Ascending aorta (tissue), 2 donors: ENCODE measurements around the gene DACT2. TPM values are rescaled to one million over a fixed set of nuclear protein-coding genes. Genes with fewer than 3 reads are reported as not detected.
A peak's percentile ranks its signal among the peaks of the same experiment; 100 is the strongest.

Experiments used
- DNase-seq, 2 donors: peaks; one replicate each; pipeline ENCODE4 v3.0.0-alpha.2; 2019; ENCODE audit warnings: low spot score in 2 of 2
- H3K27ac ChIP-seq, 2 donors: fragments of 200-600 bp; sonication (generic); one replicate each; pipeline ENCODE4 v1.5.1; 2016 to 2017; ENCODE audit warnings: mild to moderate bottlenecking in 1 of 2
- H3K27me3 ChIP-seq: fragments of 200-600 bp; sonication (generic); one replicate; pipeline ENCODE4 v1.5.1; 2017
- H3K36me3 ChIP-seq, 2 donors: fragments of 200-600 bp; sonication (generic); one replicate each; pipeline ENCODE4 v1.5.1; 2016
- H3K4me1 ChIP-seq, 2 donors: fragments of 200-600 bp; sonication (generic); one replicate each; pipeline ENCODE4 v1.5.1; 2016 to 2017; ENCODE audit warnings: mild to moderate bottlenecking in 1 of 2
- H3K4me3 ChIP-seq, 2 donors: fragments of 200-600 bp; sonication (generic); one replicate each; pipeline ENCODE4 v1.5.1; 2016 to 2017; ENCODE audit warnings: mild to moderate bottlenecking in 1 of 2
- H3K9me3 ChIP-seq, 2 donors: fragments of 200-600 bp; sonication (generic); one replicate each; pipeline ENCODE4 v1.5.1; 2016
- intact Hi-C: fragments of 100-400 bp; cut with DNase I; formaldehyde crosslinking; loops from one replicate; pipeline ENCODE4 v1.15.1; 2023
- total RNA-seq: library from RNA; depleted of rRNA; stranded (reverse); fragments of >200 nt; gene quantifications from one replicate; pipeline ENCODE4 v1.1.0, GENCODE V29; 2016
- TF ChIP-seq, protein P1 (sequence below), 3 experiments: fragments of 200-600 bp in 2 of 3; fragments of 450-650 bp in 1 of 3; sonication (generic) in 2 of 3; IDR thresholded peaks; one replicate each; pipeline ENCODE4 v1.5.1; 2016 to 2019; ENCODE audit warnings: antibody characterized with exemption in 3 of 3, mild to moderate bottlenecking in 1 of 3, moderate library complexity in 1 of 3

DACT2 gene
- total RNA-seq, 1 donor from 2014 or later = not detected

- no peak overlapping the region for H3K27ac ChIP-seq
- no peaks in the 10 kb centered on the region for H3K27me3 ChIP-seq
- H3K36me3 ChIP-seq = no peaks in the 10 kb centered on the region
- H3K9me3 ChIP-seq = no peaks in the 10 kb centered on the region
- H3K4me1 ChIP-seq = no peaks in the 10 kb centered on the region
- TF ChIP-seq, protein P1, sequence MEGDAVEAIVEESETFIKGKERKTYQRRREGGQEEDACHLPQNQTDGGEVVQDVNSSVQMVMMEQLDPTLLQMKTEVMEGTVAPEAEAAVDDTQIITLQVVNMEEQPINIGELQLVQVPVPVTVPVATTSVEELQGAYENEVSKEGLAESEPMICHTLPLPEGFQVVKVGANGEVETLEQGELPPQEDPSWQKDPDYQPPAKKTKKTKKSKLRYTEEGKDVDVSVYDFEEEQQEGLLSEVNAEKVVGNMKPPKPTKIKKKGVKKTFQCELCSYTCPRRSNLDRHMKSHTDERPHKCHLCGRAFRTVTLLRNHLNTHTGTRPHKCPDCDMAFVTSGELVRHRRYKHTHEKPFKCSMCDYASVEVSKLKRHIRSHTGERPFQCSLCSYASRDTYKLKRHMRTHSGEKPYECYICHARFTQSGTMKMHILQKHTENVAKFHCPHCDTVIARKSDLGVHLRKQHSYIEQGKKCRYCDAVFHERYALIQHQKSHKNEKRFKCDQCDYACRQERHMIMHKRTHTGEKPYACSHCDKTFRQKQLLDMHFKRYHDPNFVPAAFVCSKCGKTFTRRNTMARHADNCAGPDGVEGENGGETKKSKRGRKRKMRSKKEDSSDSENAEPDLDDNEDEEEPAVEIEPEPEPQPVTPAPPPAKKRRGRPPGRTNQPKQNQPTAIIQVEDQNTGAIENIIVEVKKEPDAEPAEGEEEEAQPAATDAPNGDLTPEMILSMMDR (IDR thresholded peaks at IDR 0.05) = no peak
- no peak overlapping the region for H3K4me3 ChIP-seq
- intact Hi-C loops = no loop called here
- DNase-seq = peak in 1 of 2 donors; percentile 24
Measured at GRCh38 chr6:168302534-168302933, 17.0 kb downstream of the DACT2 start.

DNA sequence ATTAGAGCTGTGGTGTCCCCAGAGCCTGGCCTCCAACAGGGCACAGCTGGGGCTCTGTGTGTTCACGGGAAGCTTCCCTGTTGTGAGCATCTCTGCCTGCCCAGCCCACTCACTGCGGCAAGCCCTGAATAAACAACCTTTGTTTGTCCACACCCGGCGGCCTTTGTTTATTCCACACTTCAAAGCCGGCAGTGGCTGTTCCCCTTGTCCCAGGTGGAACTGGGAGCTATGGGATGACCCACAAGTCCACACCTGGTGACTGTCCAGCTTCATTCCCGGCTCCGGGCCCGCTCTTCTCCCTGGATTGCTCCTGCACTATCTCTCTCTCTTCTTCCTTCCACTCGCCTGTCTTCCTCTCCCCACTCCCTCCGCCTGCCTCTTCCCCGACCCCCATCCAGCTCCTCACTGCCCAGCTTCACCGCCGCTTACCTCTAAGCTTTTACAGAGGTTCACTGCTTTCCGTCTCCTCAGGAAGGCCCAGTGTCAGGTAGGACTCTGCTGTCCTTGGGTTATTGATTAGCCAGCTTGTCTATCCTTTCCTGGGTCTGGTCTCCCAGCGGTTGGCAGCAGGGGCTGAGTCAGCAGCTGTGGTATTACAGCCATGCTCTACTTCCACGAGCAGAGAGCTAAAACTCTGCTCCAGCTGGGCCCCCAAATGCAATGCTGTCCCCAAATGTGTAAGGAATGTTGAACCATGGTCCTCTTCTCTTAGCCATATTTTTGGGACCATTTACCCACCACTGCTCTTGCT lies 17.8 kb downstream of the DACT2 start:
- Histone ChIP-seq H3K36me3 (no peaks in the 10 kb centered on the region), H3K4me1 (no peaks in the 10 kb centered on the region), H3K4me3 (no peak overlapping the region), H3K27ac (no peak overlapping the region), H3K9me3 (no peaks in the 10 kb centered on the region), H3K27me3 (no peaks in the 10 kb centered on the region)
- TF ChIP-seq, protein P1 (IDR thresholded peaks at IDR 0.05) = no peak
- intact Hi-C loops = no loop called here
- peak in 1 of 2 donors; percentile 49 for DNase-seq

- peak in 1 of 2 donors; percentile 42 for DNase-seq
- Histone ChIP-seq H3K4me3 (no peak overlapping the region), H3K27me3 (no peaks in the 10 kb centered on the region), H3K27ac (no peak overlapping the region), H3K36me3 (no peaks in the 10 kb centered on the region), H3K9me3 (no peaks in the 10 kb centered on the region), H3K4me1 (no peaks in the 10 kb centered on the region)
- TF ChIP-seq, protein P1 (IDR thresholded peaks at IDR 0.05) = no peak
- intact Hi-C loops = no loop called here
Measured at GRCh38 chr6:168300975-168301647, 18.5 kb downstream of the DACT2 start.

DNA sequence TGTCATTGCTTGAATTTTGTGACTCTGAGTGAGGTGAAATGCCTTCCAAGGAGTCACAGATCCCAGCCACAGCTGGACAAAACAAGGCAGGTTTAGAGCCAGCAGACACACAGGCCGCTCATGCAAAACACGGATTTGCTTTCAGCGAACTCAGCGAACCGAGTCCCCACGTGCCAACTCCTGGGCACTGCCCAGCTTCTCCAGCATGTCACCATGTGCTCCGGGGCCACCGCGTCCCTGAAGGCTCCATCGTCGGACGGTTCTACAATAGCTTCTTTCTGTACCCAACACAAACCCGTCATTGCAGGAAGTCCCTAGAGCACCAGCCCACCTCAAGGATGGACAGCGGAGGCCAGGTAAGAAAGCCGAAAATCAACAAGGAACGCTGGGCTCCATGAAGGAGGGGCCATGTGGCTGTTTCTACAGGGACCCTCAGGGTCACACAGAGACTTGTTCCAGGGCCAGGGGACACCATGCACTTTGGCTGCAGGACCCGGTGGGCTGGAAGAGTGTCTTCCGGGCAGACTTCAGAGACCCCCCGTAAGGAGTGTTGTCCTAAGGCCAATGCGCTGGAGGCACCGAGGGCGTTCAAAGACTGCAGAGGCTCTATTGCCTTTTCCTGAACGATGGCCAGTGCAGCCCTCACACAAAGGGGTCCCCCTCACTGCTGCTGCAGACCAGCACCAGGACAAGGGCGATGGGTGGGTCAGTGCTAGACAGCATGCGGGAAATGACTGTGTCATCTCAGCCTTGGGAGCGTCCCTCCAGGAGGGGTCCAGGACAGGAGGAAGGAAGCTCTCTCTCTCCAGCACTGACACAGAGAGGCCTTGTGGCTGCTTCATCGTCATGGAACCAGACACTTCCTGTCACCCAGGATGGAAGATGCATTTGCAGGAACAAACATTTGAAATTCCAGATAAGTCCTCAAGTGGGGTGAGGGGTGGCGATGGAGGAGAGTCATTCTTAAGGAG lies 19.8 kb downstream of the DACT2 start:
- TF ChIP-seq, protein P1 (IDR thresholded peaks at IDR 0.05) = no peak
- no peak overlapping the region for H3K27ac ChIP-seq
- H3K9me3 ChIP-seq = no peaks in the 10 kb centered on the region
- H3K36me3 ChIP-seq = no peaks in the 10 kb centered on the region
- H3K4me1 ChIP-seq = no peaks in the 10 kb centered on the region
- no peak overlapping the region for H3K4me3 ChIP-seq
- intact Hi-C loops = no loop called here
- no peaks in the 10 kb centered on the region for H3K27me3 ChIP-seq
- peak in 1 of 2 donors; percentile 38 for DNase-seq

- H3K27ac ChIP-seq = no peak overlapping the region
- TF ChIP-seq, protein P1 (IDR thresholded peaks at IDR 0.05) = no peak
- H3K4me1 ChIP-seq = no peaks in the 10 kb centered on the region
- no peak overlapping the region for H3K4me3 ChIP-seq
- H3K9me3 ChIP-seq = no peaks in the 10 kb centered on the region
- no peaks in the 10 kb centered on the region for H3K36me3 ChIP-seq
- DNase-seq = peak in 1 of 2 donors; percentile 53
- intact Hi-C loops = no loop called here
- no peaks in the 10 kb centered on the region for H3K27me3 ChIP-seq
Measured at GRCh38 chr6:168297643-168298042, 21.9 kb downstream of the DACT2 start.
